Ishikawa (cell line): ENCODE data around the gene LRRC4.

ENCODE experiments used
- EP300 ChIP-seq: IDR thresholded peaks from 2 replicates; pipeline ENCODE4 v1.6.1; 2012; ENCODE audit warnings: borderline replicate concordance
- NFIC ChIP-seq: IDR thresholded peaks from 2 replicates; pipeline ENCODE4 v1.6.1; 2012
- RAD21 ChIP-seq: IDR thresholded peaks from 2 replicates; pipeline ENCODE4 v1.6.1; 2012; ENCODE audit warnings: low read depth
- YY1 ChIP-seq: IDR thresholded peaks from 2 replicates; pipeline ENCODE4 v1.6.1; 2012; ENCODE audit warnings: low read depth
- TF ChIP-seq, protein P1 (sequence below): IDR thresholded peaks from 2 replicates; pipeline ENCODE4 v1.6.1; 2012; ENCODE audit warnings: low read depth, mild to moderate bottlenecking

DNA sequence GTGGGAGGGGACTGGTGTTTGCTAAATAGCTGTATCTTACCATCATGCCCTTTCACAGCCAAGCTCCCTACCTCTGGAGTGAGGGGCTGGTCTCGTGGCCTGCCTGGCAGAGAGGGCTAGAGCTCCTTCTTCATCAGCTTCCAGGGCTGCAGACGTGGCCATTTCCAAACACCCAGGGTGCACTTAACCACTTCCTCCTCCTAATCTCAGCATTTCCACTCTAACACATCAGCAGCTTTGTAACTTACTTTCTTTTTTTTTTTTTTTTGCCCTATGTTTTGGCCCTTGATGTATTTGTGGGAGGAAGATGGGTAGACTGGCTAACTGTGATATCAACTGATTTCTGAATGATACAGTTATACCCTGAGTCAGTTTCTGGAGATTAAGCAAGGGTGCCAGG, 27.4 kb downstream of the LRRC4 start:
- TF ChIP-seq YY1, result no peak
- TF ChIP-seq NFIC, result no peak
- TF ChIP-seq EP300, result no peak
- TF ChIP-seq, protein P1, sequence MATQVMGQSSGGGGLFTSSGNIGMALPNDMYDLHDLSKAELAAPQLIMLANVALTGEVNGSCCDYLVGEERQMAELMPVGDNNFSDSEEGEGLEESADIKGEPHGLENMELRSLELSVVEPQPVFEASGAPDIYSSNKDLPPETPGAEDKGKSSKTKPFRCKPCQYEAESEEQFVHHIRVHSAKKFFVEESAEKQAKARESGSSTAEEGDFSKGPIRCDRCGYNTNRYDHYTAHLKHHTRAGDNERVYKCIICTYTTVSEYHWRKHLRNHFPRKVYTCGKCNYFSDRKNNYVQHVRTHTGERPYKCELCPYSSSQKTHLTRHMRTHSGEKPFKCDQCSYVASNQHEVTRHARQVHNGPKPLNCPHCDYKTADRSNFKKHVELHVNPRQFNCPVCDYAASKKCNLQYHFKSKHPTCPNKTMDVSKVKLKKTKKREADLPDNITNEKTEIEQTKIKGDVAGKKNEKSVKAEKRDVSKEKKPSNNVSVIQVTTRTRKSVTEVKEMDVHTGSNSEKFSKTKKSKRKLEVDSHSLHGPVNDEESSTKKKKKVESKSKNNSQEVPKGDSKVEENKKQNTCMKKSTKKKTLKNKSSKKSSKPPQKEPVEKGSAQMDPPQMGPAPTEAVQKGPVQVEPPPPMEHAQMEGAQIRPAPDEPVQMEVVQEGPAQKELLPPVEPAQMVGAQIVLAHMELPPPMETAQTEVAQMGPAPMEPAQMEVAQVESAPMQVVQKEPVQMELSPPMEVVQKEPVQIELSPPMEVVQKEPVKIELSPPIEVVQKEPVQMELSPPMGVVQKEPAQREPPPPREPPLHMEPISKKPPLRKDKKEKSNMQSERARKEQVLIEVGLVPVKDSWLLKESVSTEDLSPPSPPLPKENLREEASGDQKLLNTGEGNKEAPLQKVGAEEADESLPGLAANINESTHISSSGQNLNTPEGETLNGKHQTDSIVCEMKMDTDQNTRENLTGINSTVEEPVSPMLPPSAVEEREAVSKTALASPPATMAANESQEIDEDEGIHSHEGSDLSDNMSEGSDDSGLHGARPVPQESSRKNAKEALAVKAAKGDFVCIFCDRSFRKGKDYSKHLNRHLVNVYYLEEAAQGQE, result no peak
- TF ChIP-seq RAD21, result no peak
